Motor neuron (in vitro differentiated cells): ENCODE data around the gene EXTL1. TPM values are rescaled to one million over a fixed set of nuclear protein-coding genes. Genes with fewer than 3 reads are reported as not detected.

Experiments used
- total RNA-seq, 8 experiments: library from RNA; unstranded; fragments of 300-600 nt; gene quantifications; 2 replicates each; pipeline versions ENCODE4 v1.2.3 to v1.2.4, GENCODE V29; 2022

Gene EXTL1
- total RNA-seq, 8 experiments from 2014 or later, result 0.36 to 24.9 (median 1.6) TPM

Other genes starting within 250 kb of the EXTL1 start
- gene SELENON, start 221.6 kb upstream of the EXTL1 start, total RNA-seq, result 10 to 100 TPM; 10.5 to 56.7 (median 21.3) TPM
- gene MTFR1L, start 201.8 kb upstream of the EXTL1 start, total RNA-seq, result 10 to 100 TPM; 58.3 to 92.1 (median 66.7) TPM
- gene AUNIP, start 162.3 kb upstream of the EXTL1 start, total RNA-seq, result 10 to 100 TPM in 3 of 8 experiments, 1 to 10 TPM in 4, under 1 TPM in 1; 0.78 to 15.5 (median 2.6) TPM
- 10 to 100 TPM in 5 of 8 experiments, 1 to 10 TPM in 3; 8.9 to 14.5 (median 12.2) TPM for gene PAQR7, start 146.1 kb upstream of the EXTL1 start, total RNA-seq
- 1,000 to 10,000 TPM in 3 of 8 experiments, 100 to 1,000 TPM in 4, 10 to 100 TPM in 1; 11.5 to 1,830 (median 781) TPM for gene STMN1, start 115.4 kb upstream of the EXTL1 start, total RNA-seq
- 10 to 100 TPM in 1 of 8 experiments, 1 to 10 TPM in 7; 6.0 to 11.8 (median 8.9) TPM for gene PAFAH2, start 23.7 kb upstream of the EXTL1 start, total RNA-seq
- 1 to 10 TPM in 4 of 8 experiments, under 1 TPM in 4; 0.10 to 5.7 (median 0.84) TPM for gene SLC30A2, start 24.3 kb downstream of the EXTL1 start, total RNA-seq
- 1 to 10 TPM in 1 of 8 experiments, under 1 TPM in 2, not detected in 5; 0.29 to 1.0 (median 0.31) TPM for gene TRIM63, start 45.9 kb downstream of the EXTL1 start, total RNA-seq
- 10 to 100 TPM in 6 of 8 experiments, 1 to 10 TPM in 2; 1.7 to 33.5 (median 24.1) TPM for gene PDIK1L, start 90.0 kb downstream of the EXTL1 start, total RNA-seq
- gene FAM110D, start 137.3 kb downstream of the EXTL1 start, total RNA-seq, result 1 to 10 TPM in 1 of 8 experiments, under 1 TPM in 7; 0.15 to 1.1 (median 0.52) TPM
- gene C1orf232, start 147.2 kb downstream of the EXTL1 start, total RNA-seq, result 1 to 10 TPM in 2 of 8 experiments, under 1 TPM in 3, not detected in 3; 0.54 to 1.3 (median 0.92) TPM
- 100 to 1,000 TPM in 1 of 8 experiments, 10 to 100 TPM in 7; 29.9 to 109 (median 47.4) TPM for gene ZNF593, start 148.1 kb downstream of the EXTL1 start, total RNA-seq
- gene ZNF593OS, start 150.1 kb downstream of the EXTL1 start, total RNA-seq, result 1 to 10 TPM in 7 of 8 experiments, under 1 TPM in 1; 0.54 to 5.7 (median 3.5) TPM
- 1 to 10 TPM in 5 of 8 experiments, under 1 TPM in 3; 0.24 to 5.2 (median 2.1) TPM for gene CNKSR1, start 155.7 kb downstream of the EXTL1 start, total RNA-seq
- under 1 TPM in 2 of 8 experiments, not detected in 6; 0.08 to 0.52 TPM for gene CATSPER4, start 168.8 kb downstream of the EXTL1 start, total RNA-seq
- 10 to 100 TPM in 7 of 8 experiments, 1 to 10 TPM in 1; 8.6 to 39.1 (median 19.6) TPM for gene CEP85, start 212.4 kb downstream of the EXTL1 start, total RNA-seq